Activated CD8-positive, alpha-beta memory T cell treated with anti-CD3 and anti-CD28 coated beads for 36 hours (primary cell): ENCODE data around the gene CAPZB. TPM values are rescaled to one million over a fixed set of nuclear protein-coding genes. Genes with fewer than 3 reads are reported as not detected.
"Not testable (repeated sequence)": the region's sequence is repeated elsewhere in the genome, so short reads cannot be mapped to it uniquely, and the experiment has no call there.

ENCODE experiments used
- CTCF ChIA-PET: fragments of 350-600 bp; sonication (Branson Sonifier 250); formaldehyde crosslinking; loops from one replicate; lab custom pipeline; 2021; ENCODE audit warnings: antibody characterized with exemption; lab: Charles Lee
- POLR2A ChIA-PET: fragments of 350-600 bp; sonication (Branson Sonifier 250); formaldehyde crosslinking; loops from one replicate; lab custom pipeline; 2021; ENCODE audit warnings: antibody characterized with exemption; lab: Charles Lee
- total RNA-seq, 2 experiments: library from RNA; stranded (reverse); gene quantifications; one replicate each; pipeline ENCODE4 v1.2.3, GENCODE V29; 2021

CAPZB gene
- total RNA-seq, 2 experiments from 2014 or later = 292 to 298 TPM

DNA sequence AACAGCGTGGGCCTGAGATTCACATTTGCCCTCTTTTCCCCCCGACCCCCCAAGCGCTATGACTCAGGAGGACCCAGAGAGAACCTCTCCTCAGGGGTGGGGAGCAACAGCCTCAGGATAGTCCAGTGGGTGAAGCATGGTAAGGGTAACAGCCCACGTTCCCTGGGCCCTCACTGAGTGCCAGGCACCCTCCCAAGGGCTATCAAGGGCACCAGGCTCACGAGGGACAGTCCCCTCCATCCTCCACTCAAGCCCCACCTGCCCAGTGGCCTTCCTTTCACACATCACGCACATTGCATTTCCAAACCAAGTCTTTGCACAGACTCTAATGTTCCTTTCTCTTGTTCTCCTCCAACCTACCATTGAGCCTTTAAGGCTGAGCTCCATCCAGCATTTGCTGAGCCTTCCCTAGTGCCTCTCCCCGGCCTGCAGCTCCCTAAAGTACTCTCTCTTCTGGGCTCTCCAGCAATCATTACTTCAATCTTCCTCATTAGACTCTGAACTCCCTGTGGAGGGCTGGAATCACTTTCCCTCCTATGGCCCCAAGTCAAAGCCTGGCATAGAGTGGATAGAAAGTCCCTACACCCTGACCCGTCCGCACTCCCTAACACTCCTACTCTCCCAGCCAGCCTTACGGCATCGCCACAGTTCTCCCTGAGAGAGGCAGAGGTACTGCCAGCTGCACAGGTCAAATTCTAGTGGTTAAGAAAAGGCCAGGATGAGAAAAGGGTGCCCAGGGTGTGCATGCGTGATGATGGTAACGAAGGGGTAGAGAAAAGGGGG is 174.4 kb downstream of the CAPZB start:
- POLR2A ChIA-PET = interaction anchor here (0.6 to 1.5 kb wide), 2 partner anchors 19 to 368 kb away, joined by 3 to 4 read pairs; no protein-coding TSS in a partner anchor
- CTCF ChIA-PET = no interaction called here

GRCh38 chr1:19310061-19310460 is 175.3 kb downstream of the CAPZB start:
- CTCF ChIA-PET = no interaction called here
- POLR2A ChIA-PET = no interaction called here

DNA sequence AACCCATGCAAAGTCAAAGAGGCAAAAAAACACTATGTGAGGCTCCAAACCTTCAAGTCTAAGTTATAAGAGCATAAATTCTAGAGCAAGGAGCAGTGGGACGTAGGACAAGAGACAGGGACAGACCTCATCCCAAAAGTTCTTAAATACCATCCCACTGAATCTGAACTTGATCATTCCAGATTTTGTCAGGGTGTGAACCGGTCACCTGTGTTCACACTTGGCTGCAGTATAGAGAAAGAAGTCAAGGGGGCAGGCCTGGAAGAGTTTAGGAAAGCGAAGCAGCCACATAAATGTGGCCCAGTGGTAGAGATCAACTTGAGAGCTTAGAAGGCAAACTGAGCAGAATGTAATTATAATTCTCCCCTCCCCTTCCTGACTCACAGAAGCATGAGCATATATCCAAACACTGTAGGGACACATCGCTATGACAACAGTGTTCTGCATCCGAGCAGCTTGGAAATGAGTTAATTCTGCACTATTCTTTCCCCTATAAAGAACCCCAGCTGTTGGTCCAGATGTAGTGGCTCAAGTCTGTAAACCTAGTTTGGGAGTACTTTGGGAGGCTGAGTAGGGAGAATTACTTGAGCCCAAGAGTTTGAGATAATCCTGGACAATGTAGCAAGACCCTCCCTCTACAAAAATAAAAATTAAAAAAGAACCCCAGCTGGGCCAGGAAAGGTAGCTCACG is 176.1 kb downstream of the CAPZB start:
- CTCF ChIA-PET = no interaction called here
- POLR2A ChIA-PET = no interaction called here

- POLR2A ChIA-PET = no interaction called here
- CTCF ChIA-PET = no interaction called here
Observed at GRCh38 chr1:19308509-19308907, 176.8 kb downstream of the CAPZB start.

- CTCF ChIA-PET = no interaction called here
Observed at GRCh38 chr1:19307794-19308508, 177.4 kb downstream of the CAPZB start.

DNA sequence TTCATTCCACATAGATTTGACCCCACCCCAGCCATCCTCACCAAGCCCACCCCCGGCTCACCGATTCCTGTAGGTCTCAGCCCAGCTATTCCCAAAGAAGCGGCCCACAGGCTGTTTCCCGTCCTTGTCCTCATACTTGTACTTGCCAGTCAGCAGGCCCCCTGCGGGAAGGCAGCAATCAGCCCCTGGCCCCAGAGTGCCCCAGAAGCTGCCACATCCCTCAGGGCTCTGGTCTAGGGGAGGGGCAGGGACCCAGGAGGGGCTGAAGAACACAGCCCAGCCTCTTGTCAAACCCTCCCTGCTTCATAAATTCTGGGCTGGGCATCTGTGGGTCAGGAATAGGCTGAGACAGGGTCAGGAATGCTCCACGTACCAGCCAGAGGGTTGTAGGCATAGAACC is 178.4 kb downstream of the CAPZB start:
- POLR2A ChIA-PET = no interaction called here
- CTCF ChIA-PET = interaction anchor here (0.6 to 1.0 kb wide), 2 partner anchors 10 to 11 kb away, joined by 3 to 5 read pairs; no protein-coding TSS in a partner anchor

More at GRCh38 chr1:19307794-19308508, 177.4 kb downstream of the CAPZB start:
- POLR2A ChIA-PET = no interaction called here

DNA sequence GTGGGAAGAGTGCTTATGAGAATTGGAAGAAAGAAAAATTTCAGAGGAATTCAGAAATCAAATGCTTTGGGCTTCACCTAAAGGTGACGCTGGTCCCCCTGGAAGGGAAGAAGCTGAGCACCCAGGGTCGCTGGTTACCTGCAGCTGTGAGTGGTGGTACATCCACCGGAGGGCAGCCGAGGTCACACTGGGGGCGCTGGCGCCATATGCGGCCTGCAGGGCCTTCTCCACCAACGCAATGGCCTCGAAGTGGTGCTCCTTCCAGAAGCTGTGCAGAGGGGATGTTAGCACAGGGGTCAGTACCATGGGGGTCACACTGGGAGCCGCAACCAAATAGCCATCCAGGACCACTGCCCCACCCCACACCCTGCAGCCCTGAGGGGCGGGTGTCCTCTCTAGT is 179.5 kb downstream of the CAPZB start:
- ChIA-PET CTCF (no interaction called here), POLR2A (no interaction called here)

- CTCF ChIA-PET = interaction anchor here (0.6 kb wide), 1 partner anchor 212 kb away, joined by 3 read pairs; no protein-coding TSS in a partner anchor
- POLR2A ChIA-PET = not testable (repeated sequence)
Observed at GRCh38 chr1:19304081-19304480, 181.3 kb downstream of the CAPZB start.

GRCh38 chr1:19300211-19300610 is 185.1 kb downstream of the CAPZB start:
- ChIA-PET POLR2A (no interaction called here), CTCF (no interaction called here)

- CTCF ChIA-PET = no interaction called here
- POLR2A ChIA-PET = no interaction called here
Observed at GRCh38 chr1:19294638-19295037, 190.7 kb downstream of the CAPZB start.

DNA sequence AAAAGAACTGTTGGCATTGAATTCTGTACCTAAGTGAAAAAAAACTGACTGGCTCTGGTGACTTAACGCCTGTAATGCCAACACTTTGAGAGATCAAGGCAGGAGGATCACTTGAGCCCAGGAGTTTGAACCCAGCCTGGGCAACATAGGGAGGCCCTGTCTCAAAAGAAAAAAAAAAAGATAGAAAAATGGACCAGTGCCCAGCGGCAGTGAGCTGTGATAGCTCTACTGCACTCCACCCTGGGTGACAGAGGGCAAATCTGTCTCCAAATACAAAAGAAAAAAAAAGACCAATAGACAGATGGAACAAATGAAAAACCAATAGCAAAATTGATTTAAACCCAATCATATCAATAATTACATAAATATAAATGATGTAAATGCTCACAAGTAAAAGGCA is 196.1 kb downstream of the CAPZB start:
- POLR2A ChIA-PET = no interaction called here
- CTCF ChIA-PET = no interaction called here

Other genes starting within 250 kb of the CAPZB start
- 10 to 100 TPM; 60.6 to 64.1 TPM for gene EMC1, start 234.0 kb downstream of the CAPZB start, total RNA-seq
- 100 to 1,000 TPM; 139 TPM for gene MRTO4, start 233.7 kb downstream of the CAPZB start, total RNA-seq
- gene AKR7A3, start 196.8 kb downstream of the CAPZB start, total RNA-seq = under 1 TPM; 0.38 to 0.51 TPM
- 10 to 100 TPM; 40.1 to 44.1 TPM for gene AKR7A2, start 173.4 kb downstream of the CAPZB start, total RNA-seq
- gene SLC66A1, start 173.2 kb downstream of the CAPZB start, total RNA-seq = 1 to 10 TPM; 8.5 to 9.0 TPM
- 10 to 100 TPM; 38.0 to 41.1 TPM for gene NBL1, start 158.8 kb upstream of the CAPZB start, total RNA-seq
- not detected for gene HTR6, start 179.3 kb upstream of the CAPZB start, total RNA-seq